A673 (cell line): ENCODE results near the gene FAM131C.

Experiments used
- EZH2 ChIP-seq: fragments of 200-600 bp; sonication (generic); IDR thresholded peaks from 2 replicates; pipeline ENCODE4 v1.6.1; 2017; ENCODE audit warnings: borderline replicate concordance, low read depth, mild to moderate bottlenecking, mixed read lengths, antibody characterized with exemption, low read length; ENCODE audit not compliant: poor library complexity, severe bottlenecking
- TF ChIP-seq, protein P1 (sequence below): fragments of 300-800, 200-600 bp; sonication (generic); conservative IDR thresholded peaks from 2 replicates; pipeline ENCODE4 v1.5.1; 2017; ENCODE audit warnings: low read depth, mild to moderate bottlenecking, antibody characterized with exemption, low read length, moderate library complexity, mixed read lengths

DNA sequence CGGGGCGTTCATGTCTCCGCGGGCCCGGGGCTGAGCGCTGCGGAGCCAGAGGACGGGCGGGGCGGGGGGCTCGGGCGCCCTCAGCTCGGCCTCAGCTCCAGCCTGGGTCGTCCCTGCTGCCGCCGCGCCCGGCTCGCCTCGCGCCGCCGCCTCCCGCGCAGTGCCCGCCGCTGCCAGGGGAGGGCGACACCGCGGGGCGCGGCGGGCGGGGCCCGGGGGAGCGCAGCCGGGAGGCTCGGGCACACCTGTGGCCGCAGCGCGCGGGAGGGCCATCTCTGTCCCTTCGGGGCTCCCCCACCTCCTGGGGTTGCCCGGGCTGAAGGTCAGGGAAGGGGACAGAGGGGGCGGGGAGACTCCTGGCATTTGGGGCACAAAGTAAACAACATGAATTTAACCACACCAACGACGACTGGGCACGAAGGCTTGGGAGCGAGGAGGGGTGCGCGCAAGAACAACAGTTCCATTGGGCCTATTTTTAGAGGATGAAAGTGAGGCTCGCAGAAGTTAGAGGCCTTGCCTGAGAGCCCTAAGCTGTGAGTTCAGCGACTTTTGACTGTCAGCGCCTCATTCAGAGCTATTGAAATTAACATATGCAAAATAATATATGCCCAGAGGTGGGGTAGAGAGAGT lies at the start of gene FAM131C:
- TF ChIP-seq, protein P1, sequence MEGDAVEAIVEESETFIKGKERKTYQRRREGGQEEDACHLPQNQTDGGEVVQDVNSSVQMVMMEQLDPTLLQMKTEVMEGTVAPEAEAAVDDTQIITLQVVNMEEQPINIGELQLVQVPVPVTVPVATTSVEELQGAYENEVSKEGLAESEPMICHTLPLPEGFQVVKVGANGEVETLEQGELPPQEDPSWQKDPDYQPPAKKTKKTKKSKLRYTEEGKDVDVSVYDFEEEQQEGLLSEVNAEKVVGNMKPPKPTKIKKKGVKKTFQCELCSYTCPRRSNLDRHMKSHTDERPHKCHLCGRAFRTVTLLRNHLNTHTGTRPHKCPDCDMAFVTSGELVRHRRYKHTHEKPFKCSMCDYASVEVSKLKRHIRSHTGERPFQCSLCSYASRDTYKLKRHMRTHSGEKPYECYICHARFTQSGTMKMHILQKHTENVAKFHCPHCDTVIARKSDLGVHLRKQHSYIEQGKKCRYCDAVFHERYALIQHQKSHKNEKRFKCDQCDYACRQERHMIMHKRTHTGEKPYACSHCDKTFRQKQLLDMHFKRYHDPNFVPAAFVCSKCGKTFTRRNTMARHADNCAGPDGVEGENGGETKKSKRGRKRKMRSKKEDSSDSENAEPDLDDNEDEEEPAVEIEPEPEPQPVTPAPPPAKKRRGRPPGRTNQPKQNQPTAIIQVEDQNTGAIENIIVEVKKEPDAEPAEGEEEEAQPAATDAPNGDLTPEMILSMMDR, result no peak; the same call in 1 of the 2 replicates
- TF ChIP-seq EZH2, result no peak
